ENCODE results near the gene NTHL1.

DNA sequence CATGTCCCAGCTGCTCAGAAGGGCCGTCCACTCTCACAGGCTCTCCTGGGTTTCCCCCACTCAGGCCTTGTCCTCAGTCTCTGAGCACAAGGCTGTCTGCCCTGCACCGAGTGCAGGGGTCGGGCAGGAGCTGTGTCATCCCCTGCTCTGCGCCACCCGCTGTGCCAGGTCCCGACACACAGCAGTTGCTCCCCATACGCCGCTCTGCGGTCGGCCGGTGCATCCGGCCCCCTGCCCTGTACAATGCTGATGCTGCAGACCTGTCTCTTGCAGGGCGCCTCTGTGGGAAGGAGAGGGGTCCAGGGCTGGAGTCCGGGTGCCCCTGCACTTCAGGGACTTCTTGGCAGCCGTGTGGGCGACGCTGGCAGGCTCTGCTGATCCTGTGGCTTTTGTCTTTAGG is 6.3 kb upstream of the NTHL1 start:
- TF ChIP-seq, protein P1, sequence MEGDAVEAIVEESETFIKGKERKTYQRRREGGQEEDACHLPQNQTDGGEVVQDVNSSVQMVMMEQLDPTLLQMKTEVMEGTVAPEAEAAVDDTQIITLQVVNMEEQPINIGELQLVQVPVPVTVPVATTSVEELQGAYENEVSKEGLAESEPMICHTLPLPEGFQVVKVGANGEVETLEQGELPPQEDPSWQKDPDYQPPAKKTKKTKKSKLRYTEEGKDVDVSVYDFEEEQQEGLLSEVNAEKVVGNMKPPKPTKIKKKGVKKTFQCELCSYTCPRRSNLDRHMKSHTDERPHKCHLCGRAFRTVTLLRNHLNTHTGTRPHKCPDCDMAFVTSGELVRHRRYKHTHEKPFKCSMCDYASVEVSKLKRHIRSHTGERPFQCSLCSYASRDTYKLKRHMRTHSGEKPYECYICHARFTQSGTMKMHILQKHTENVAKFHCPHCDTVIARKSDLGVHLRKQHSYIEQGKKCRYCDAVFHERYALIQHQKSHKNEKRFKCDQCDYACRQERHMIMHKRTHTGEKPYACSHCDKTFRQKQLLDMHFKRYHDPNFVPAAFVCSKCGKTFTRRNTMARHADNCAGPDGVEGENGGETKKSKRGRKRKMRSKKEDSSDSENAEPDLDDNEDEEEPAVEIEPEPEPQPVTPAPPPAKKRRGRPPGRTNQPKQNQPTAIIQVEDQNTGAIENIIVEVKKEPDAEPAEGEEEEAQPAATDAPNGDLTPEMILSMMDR (conservative IDR thresholded peaks at IDR 0.05 in 1 of 2, IDR thresholded peaks at IDR 0.05 in 1 of 2; ENCODE audit: low read depth in 1 of 2, low read length in 2 of 2) = no peak
- TF ChIP-seq EZH2 (IDR thresholded peaks at IDR 0.05; ENCODE audit: low read length, missing control alignments) = no peak
